Kidney epithelial cell (primary cell): ENCODE data around the gene STPG1. TPM values are rescaled to one million over a fixed set of nuclear protein-coding genes. Genes with fewer than 3 reads are reported as not detected.

Source experiments
- DNase-seq: peaks from one replicate; pipeline ENCODE4 v3.0.0-alpha.2; 2010; ENCODE audit warnings: low read depth
- H3K27me3 ChIP-seq: 2 replicates; pipeline ENCODE4 v1.6.0; 2011; ENCODE audit warnings: low read length; ENCODE audit not compliant: control insufficient read depth, insufficient read depth
- H3K36me3 ChIP-seq: 2 replicates; pipeline ENCODE4 v1.5.1; 2011; ENCODE audit warnings: low read length; ENCODE audit not compliant: control insufficient read depth, insufficient read depth
- H3K4me3 ChIP-seq: 2 replicates; pipeline ENCODE4 v1.5.1; 2011; ENCODE audit warnings: low read depth, mild to moderate bottlenecking, control low read depth, low read length
- CTCF ChIP-seq: IDR thresholded peaks from 2 replicates; pipeline ENCODE4 v1.5.1; 2011; ENCODE audit warnings: mild to moderate bottlenecking, moderate library complexity, low read length, control low read depth, inconsistent platforms; ENCODE audit not compliant: insufficient read depth, poor library complexity, severe bottlenecking
- total RNA-seq: library from RNA; depleted of rRNA; stranded (reverse); fragments of >200 nt; gene quantifications from 2 replicates; pipeline ENCODE4 v1.2.3, GENCODE V29; 2015

Gene STPG1
- total RNA-seq, 1 donor from 2014 or later, result 7.5 TPM

DNA sequence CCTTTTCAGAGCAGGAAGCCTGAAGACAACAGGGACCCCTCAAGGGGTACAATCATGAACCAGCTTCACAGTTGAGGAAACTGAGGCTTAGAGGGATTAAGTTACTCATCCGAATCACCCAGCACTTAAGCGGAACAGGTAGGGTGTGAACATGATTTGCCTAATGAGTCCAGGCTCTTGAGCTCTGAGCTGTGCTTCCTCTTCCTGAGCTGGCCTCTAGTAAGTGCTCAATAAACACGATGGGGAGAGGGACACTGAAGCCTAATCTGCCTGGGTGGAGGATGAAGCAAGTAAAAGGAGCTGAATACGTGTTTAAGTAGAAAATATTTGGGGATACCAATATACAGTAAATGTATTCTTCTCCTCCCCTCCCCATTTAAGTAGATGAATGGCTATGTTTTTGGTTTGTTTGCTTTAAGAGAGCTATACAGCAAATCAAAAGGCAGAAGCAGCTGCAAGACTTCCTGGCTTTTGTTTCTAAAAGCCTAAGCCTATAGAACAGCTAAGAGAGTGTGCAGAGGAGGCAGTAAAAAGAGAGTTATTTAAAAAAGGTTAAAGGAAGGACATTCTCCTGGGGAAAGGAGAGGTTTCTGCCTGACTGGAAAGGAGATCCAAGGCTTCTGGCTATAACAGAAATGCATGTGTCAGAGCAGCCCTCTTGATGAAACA is 20.5 kb downstream of the STPG1 start:
- no peaks in the 10 kb centered on the region for H3K36me3 ChIP-seq
- TF ChIP-seq CTCF, result no peak
- H3K27me3 ChIP-seq, result no peaks in the 10 kb centered on the region
- no peak overlapping the region for H3K4me3 ChIP-seq
- no peak for DNase-seq

DNA sequence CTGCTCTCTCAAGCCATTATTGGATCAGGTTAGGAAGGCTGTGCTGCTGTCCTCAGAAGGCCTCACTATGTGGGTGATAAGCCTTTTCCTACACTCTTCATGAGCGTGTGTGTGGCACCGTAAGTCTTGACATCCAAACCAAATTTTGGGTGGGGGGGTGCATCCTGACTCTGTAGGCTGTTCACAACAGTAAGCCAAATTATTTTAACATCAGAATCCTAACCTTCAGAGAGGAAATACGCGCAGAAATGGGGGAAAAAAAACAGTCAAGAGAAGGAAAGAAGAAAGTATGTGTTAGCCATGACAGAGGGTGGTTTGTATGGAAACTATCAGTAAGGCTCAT is 21.0 kb downstream of the STPG1 start:
- H3K27me3 ChIP-seq, result no peaks in the 10 kb centered on the region
- H3K36me3 ChIP-seq, result no peaks in the 10 kb centered on the region
- DNase-seq, result no peak
- no peak overlapping the region for H3K4me3 ChIP-seq
- TF ChIP-seq CTCF, result no peak

GRCh38 chr1:24391882-24392603 is 21.5 kb downstream of the STPG1 start:
- no peaks in the 10 kb centered on the region for H3K36me3 ChIP-seq
- DNase-seq, result no peak
- TF ChIP-seq CTCF, result peak; percentile 85
- no peak overlapping the region for H3K4me3 ChIP-seq
- no peaks in the 10 kb centered on the region for H3K27me3 ChIP-seq

DNA sequence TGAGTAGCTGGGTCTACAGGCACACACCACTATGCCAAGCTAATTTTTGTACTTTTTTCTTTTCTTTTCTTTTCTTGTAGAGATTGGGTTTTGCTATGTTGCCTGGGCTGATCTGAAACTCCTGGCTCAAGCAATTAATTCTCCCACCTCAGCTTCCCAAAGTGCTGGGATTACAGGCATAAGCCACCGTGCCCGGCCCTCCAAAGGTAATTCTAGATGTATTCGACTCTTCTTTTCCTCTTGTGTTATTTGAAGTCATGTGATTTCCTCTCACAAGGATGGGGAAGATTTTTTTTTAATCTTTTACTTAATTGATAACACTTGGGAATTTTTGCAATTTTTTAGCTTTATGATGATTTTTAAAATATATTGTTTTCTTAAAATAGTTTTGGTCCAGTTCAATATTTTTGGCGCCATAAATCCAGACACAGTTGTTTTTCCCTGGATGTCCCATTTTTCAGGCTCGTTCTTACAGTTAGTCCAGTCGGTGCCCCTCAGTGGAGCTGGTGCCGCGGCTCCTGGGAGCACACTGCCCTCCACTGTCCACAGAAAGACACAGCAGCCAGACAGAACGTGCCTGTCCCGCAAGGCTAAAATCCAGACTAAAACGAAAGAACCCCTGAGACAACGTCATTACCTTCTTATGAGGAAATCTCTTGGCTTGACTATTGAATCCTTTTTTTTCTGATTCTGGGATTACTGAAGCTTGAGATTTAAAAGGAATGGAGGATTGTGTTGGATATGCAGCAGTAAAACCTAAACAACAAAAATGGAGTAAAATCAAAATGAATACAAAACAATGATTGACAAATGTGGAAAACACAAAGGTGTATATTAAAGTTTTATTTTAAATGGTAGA is 22.4 kb downstream of the STPG1 start:
- TF ChIP-seq CTCF, result peak; percentile 96
- Histone ChIP-seq H3K36me3 (no peaks in the 10 kb centered on the region), H3K4me3 (no peak overlapping the region), H3K27me3 (no peaks in the 10 kb centered on the region)
- DNase-seq, result no peak

DNA sequence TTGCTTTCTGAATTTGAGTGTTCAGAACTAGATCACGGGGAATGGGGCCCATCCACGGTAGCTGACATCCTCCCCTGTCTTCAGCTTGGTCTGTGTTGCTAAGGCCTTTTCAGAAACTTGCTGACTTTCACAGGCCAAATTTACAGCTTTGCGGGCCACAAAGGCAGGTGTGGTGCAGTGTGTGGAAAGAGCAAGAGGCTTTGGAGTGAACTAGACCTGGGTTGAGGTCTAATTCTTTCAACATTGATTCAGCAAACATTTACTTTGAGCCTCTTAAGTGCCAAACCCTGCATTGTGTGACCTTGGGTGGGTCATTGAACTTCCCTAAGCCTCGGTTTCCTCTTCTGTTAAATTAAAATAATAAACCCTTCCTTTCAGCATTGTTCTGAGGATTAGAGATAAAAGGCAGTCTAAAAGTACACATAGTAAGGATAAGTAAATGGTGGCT is 24.3 kb downstream of the STPG1 start:
- Histone ChIP-seq H3K36me3 (no peaks in the 10 kb centered on the region), H3K27me3 (no peaks in the 10 kb centered on the region), H3K4me3 (no peak overlapping the region)
- TF ChIP-seq CTCF, result no peak
- no peak for DNase-seq
